Adrenal gland (tissue), 12 donors: Measurements from ENCODE around the gene PMPCA. TPM values are rescaled to one million over a fixed set of nuclear protein-coding genes. Genes with fewer than 3 reads are reported as not detected.

ENCODE experiments used
- DNase-seq, 7 donors: peaks; one replicate each; pipeline ENCODE4 v3.0.0-alpha.2; 2019 to 2020
- H3K27ac ChIP-seq, 5 donors: fragments of 200-600 bp; sonication (generic) in 4 of 5; 1 replicate in 3 of 5; 2 replicates in 2 of 5; pipeline versions ENCODE4 v1.5.1 to v1.8.0; 2016 to 2020; ENCODE audit warnings: mild to moderate bottlenecking in 1 of 5
- H3K27me3 ChIP-seq: fragments of 200-600 bp; 2 replicates; pipeline ENCODE4 v1.8.0; 2021
- H3K36me3 ChIP-seq, 2 donors: fragments of 200-600 bp; replicated peaks in 1 of 2; 1 replicate in 1 of 2; 2 replicates in 1 of 2; pipeline versions ENCODE4 v1.5.1 to v1.8.0; 2018 to 2022
- H3K4me1 ChIP-seq, 2 donors: fragments of 200-600 bp; replicated peaks in 1 of 2; 1 replicate in 1 of 2; 2 replicates in 1 of 2; pipeline versions ENCODE4 v1.5.1 to v1.8.0; 2018 to 2021
- H3K4me3 ChIP-seq, 4 donors: fragments of 200-600 bp; sonication (generic) in 3 of 4; one replicate each; pipeline ENCODE4 v1.5.1; 2016 to 2018
- H3K9me3 ChIP-seq, 3 donors: fragments of 200-600 bp; sonication (generic) in 1 of 3; replicated peaks in 1 of 3; 1 replicate in 2 of 3; 2 replicates in 1 of 3; pipeline versions ENCODE4 v1.5.1 to v1.8.0; 2016 to 2021
- POLR2A ChIP-seq, 2 donors: fragments of 450-650 bp; IDR thresholded peaks; one replicate each; pipeline ENCODE4 v1.6.1; 2017; ENCODE audit warnings: antibody characterized with exemption in 2 of 2, mild to moderate bottlenecking in 2 of 2, moderate library complexity in 1 of 2
- WGBS, 4 donors: extraction: QIAGEN DNeasy Blood & Tissue Kit in 2 of 4; methylation state at CpG; one replicate each; pipeline versions ENCODE4 v1.1.5 to v1.1.7; 2013 to 2017; 5-methylcytosine and 5-hydroxymethylcytosine counted together
- intact Hi-C, 2 donors: fragments of 100-400 bp; cut with DNase I; formaldehyde crosslinking; loops; one replicate each; pipeline versions ENCODE4 v1.14.1 to v1.15.0; 2022 to 2023
- polyA plus RNA-seq, 3 donors: library from polyadenylated mRNA; stranded (reverse); fragments of 200-250 nt in 2 of 3; fragments of 350-450 nt in 1 of 3; fragmentation: Illumina TruSeq in 1 of 3; extraction: RNeasy Lipid Tissue Mini Kit (QIAGEN cat#74804) in 1 of 3; gene quantifications; one replicate each; pipeline ENCODE4 v1.2.3, GENCODE V29; 2013 to 2014
- total RNA-seq, 9 donors: library from RNA; depleted of rRNA in 4 of 9; stranded (reverse); fragments of >200 nt in 4 of 9; fragments of 120-200 nt in 1 of 9; fragmentation: NEBNext Ultra II Directional in 1 of 9; extraction: Animal tissue kit (Norgen Biotek cat#: 25700) in 1 of 9; gene quantifications; one replicate each; pipeline versions ENCODE4 v1.1.0 to v1.2.4, GENCODE V29; 2013 to 2023
- TF ChIP-seq, protein P1 (sequence below), 6 experiments: fragments of 450-650 bp in 4 of 6; fragments of 200-600 bp in 2 of 6; sonication (generic) in 1 of 6; IDR thresholded peaks; 1 replicate in 5 of 6; 2 replicates in 1 of 6; pipeline versions ENCODE4 v1.5.1 to v1.8.0; 2016 to 2021; ENCODE audit warnings: antibody characterized with exemption in 6 of 6, mild to moderate bottlenecking in 2 of 6, moderate library complexity in 1 of 6
- donor health status: healthy with polysubstance abuse.
- donor health status: Bipolar disorder and iron deficiency.
- donor health status: DM: yes; HTN: yes; CAD: no.
- donor health status: DM: no; HTN: no; CAD: no.
- donor health status: DM: no; HTN: no; CAD: no.
- donor health status: DM: yes; HTN: yes; CAD: no.

Gene PMPCA
- total and polyA plus RNA-seq, 12 donors = 43.4 to 138 (median 81.6) TPM

DNA sequence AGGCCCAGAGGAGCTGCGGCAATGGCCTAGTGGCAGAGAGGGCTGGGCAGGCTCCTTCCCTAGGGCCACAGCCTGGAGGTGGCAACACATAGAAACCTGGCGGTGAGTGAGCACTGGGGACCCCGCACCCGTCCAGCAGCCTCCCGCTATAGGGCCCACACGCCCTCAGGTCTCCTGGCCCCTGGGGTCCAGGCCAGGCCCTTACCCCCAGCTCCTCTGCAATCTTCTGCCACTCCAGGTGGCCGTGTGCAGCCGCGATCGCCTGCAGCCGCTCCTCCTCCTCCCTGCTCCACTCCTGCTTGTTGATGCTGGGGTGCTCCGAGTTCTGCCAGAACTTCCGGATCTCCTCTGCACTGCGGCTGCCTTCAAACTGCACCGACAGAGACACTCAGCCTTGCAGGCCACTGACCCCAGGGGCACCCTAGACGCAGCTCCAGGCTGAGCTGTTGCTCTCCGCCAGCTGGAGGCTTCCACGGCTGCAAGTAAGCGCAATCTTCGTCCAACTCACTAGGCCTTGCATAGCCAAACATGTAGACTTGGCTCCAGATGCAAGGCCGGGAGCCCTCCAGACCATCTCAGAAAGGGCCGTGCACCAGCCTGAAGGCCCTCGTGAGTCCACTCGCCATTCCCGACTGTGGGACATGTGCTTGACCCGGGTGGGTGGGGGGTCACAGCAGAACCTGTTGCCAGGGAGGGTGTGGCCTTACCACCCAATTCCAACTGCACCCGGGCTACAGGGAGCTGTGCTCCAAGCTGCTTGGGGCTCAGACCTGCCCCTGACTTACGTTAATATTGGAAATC lies 18.5 kb upstream of the PMPCA start:
- intact Hi-C loops = no loop called here
- no peaks in the 10 kb centered on the region for H3K4me1 ChIP-seq
- no peak for TF ChIP-seq POLR2A (IDR thresholded peaks at IDR 0.05)
- TF ChIP-seq, protein P1, sequence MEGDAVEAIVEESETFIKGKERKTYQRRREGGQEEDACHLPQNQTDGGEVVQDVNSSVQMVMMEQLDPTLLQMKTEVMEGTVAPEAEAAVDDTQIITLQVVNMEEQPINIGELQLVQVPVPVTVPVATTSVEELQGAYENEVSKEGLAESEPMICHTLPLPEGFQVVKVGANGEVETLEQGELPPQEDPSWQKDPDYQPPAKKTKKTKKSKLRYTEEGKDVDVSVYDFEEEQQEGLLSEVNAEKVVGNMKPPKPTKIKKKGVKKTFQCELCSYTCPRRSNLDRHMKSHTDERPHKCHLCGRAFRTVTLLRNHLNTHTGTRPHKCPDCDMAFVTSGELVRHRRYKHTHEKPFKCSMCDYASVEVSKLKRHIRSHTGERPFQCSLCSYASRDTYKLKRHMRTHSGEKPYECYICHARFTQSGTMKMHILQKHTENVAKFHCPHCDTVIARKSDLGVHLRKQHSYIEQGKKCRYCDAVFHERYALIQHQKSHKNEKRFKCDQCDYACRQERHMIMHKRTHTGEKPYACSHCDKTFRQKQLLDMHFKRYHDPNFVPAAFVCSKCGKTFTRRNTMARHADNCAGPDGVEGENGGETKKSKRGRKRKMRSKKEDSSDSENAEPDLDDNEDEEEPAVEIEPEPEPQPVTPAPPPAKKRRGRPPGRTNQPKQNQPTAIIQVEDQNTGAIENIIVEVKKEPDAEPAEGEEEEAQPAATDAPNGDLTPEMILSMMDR (IDR thresholded peaks at IDR 0.05) = no peak
- H3K36me3 ChIP-seq = peaks cover 0 to 86% of the 10 kb centered on the region in 2 donors
- WGBS, 4 donors = 89 to 99% (median 92%) methylated on average over 12 to 28 of the region's 28 CpGs
- H3K9me3 ChIP-seq = no peaks in the 10 kb centered on the region
- no peak overlapping the region for H3K27ac ChIP-seq
- H3K27me3 ChIP-seq = no peaks in the 10 kb centered on the region
- DNase-seq = no peak
- no peak overlapping the region for H3K4me3 ChIP-seq

DNA sequence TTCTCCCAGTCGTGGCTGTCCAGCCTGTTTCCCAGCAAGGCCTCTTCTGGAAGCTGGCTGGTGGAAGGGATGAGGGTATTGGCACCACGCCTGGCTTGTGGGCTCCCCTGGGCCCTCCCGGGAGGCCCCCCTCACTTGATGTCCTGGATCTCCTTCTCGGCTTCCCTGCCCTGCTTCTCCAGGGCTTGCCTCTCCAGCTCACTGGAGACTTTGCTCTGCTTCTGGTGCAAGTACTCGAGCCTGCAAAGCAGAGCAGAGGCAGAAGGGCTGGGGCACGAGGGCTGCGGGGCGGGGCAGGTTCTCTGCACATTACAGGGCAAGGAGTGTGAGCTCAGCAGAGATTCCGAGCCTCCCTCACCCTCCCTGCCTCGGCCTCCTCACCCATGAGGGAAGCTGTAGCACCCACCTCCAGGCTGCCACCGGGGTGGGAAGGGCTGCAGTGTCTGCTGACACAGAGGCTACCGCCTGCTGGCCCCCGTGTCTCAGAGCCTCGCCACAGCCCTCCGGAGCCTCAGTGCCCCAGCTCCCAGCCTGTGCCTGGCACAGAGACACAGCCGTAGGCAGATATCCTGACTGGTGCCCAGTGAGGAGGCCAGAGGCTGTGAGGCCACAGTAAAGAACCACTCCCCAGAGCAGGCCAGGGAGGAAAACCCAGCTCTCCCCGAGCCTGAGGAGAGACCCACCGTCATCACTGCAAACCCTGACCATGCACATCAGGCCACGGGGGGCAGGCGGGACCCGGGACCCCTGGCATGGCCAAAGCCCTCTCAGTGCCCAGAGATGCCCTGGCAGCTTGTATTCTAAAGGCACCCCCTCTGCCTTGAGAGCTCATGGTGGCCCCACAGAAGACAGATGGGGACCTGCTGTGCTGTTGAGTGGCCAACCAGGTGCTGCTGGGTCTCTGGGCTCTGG lies 17.7 kb upstream of the PMPCA start:
- 82 to 95% (median 88%) methylated on average over 4 to 21 of the region's 21 CpGs for WGBS, 4 donors
- Histone ChIP-seq H3K27me3 (no peaks in the 10 kb centered on the region), H3K9me3 (no peaks in the 10 kb centered on the region), H3K27ac (no peak overlapping the region), H3K36me3 (peaks cover 0 to 80% of the 10 kb centered on the region in 2 donors), H3K4me3 (no peak overlapping the region), H3K4me1 (no peaks in the 10 kb centered on the region)
- intact Hi-C loops = no loop called here
- no peak for DNase-seq
- TF ChIP-seq POLR2A (IDR thresholded peaks at IDR 0.05) = no peak
- TF ChIP-seq, protein P1 (IDR thresholded peaks at IDR 0.05) = no peak

DNA sequence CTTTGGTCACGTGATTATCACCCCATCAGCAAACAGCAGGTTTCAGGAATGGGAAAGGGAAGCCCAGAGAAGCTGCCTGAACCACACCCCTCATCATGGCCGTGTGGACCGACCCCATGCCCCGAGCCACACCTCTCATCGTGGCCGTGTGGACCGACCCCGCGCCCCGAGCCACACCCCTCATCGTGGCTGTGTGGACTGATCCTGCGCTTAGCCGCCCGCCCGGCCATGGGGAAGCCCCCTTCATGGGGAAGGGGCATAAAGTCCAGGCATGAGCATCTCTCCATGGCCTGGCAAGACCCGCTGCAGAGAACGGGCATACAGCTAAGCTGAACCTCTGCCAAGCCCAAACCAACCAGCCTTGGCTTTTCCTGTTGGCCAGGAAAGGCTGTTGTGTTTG lies 16.9 kb upstream of the PMPCA start:
- WGBS, 4 donors = 85 to 93% (median 87%) methylated on average over 17 of the region's 17 CpGs
- intact Hi-C loops = no loop called here
- Histone ChIP-seq H3K4me3 (no peak overlapping the region), H3K27me3 (no peaks in the 10 kb centered on the region), H3K4me1 (peaks cover under 1 to 2% of the 10 kb centered on the region in 2 donors), H3K9me3 (no peaks in the 10 kb centered on the region), H3K36me3 (peaks cover 0 to 72% of the 10 kb centered on the region in 2 donors), H3K27ac (no peak overlapping the region)
- TF ChIP-seq POLR2A (IDR thresholded peaks at IDR 0.05) = no peak
- TF ChIP-seq, protein P1 (IDR thresholded peaks at IDR 0.05) = no peak
- no peak for DNase-seq

DNA sequence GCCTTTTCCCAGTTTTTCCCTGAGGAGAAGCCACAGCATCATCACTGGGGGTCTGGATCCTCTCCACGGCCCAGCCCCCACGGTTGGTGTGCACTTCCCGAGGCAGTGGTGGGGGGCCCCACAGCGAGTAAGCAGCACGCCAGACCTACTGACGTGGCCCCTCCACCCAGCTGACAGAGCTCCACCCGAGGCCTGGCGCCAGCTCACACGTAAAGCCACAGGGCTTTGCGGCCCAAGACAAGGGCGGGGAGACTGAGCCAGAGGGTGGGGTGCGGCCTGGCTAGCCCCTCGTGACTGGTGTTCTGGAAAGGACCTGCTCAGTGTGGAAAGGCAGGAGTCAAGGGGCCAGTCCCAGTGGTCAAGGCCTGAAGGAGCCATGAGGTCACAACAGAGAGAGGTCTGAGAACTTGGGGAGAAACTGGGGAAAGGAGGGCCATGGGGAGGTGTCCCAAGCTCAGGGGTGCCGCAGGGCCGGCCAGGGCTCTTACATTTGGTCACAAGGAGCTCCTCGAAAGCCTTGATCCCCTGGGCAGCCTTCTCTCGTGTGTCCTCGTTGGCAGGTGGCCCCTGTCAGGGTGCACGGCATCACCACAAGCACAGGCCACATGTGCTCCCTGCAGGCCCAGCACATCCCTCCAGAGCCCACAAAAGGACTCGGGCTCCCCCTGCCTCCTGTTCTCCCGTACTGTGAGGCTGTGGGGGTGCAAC lies 16.0 kb upstream of the PMPCA start:
- 89 to 95% (median 92%) methylated on average over 13 to 21 of the region's 21 CpGs for WGBS, 4 donors
- no peak for DNase-seq
- Histone ChIP-seq H3K4me3 (no peak overlapping the region), H3K27me3 (no peaks in the 10 kb centered on the region), H3K4me1 (peaks cover 9 to 12% of the 10 kb centered on the region in 2 donors), H3K36me3 (peaks cover 0 to 63% of the 10 kb centered on the region in 2 donors), H3K27ac (no peak overlapping the region), H3K9me3 (no peaks in the 10 kb centered on the region)
- intact Hi-C loops = no loop called here
- TF ChIP-seq, protein P1 (IDR thresholded peaks at IDR 0.05) = no peak
- no peak for TF ChIP-seq POLR2A (IDR thresholded peaks at IDR 0.05)
